ENCODE measurements around the gene AQP5.

- TF ChIP-seq CTCF (IDR thresholded peaks at IDR 0.05) (no peak), POLR2A (IDR thresholded peaks at IDR 0.05) (no peak), EP300 (IDR thresholded peaks at IDR 0.05) (peak in 1 of 2 donors; percentile 38)
These were observed 7.4 kb downstream of the AQP5 start for GRCh38 chr12:49969027-49969426.
